K562 (cell line): ENCODE results near the gene AUNIP. TPM values are rescaled to one million over a fixed set of nuclear protein-coding genes. Genes with fewer than 3 reads are reported as not detected.
A peak's percentile ranks its signal among the peaks of the same experiment; 100 is the strongest.

ENCODE experiments used
- ATAC-seq: fragments of 200-7000 bp; cut with Tn5 transposase; 3 replicates; pipeline ENCODE4 v1.9.1; 2020; ENCODE audit warnings: moderate library complexity
- BruUV-seq: library from RNA; stranded (reverse); fragments of 400-500 nt; replicated peaks from 2 replicates; lab custom pipeline; 2021; lab: Mats Ljungman, UMichigan
- CTCF ChIA-PET: fragments of 300-600 bp; formaldehyde crosslinking; extraction: SDS; loops from one replicate; lab custom pipeline; 2021; ENCODE audit warnings: low intra/inter-chr PET ratio; lab: Yijun Ruan, JAX
- POLR2A ChIA-PET: fragments of 300-600, 350-650 bp; sonication (Branson Sonifier 250); formaldehyde crosslinking; extraction: SDS; loops from one replicate; lab custom pipeline; 2021; ENCODE audit warnings: antibody characterized with exemption, inconsistent platforms; lab: Yijun Ruan, JAX
- DNase-seq, 4 experiments: peaks; one replicate each; pipeline versions ENCODE4 v3.0.0 to v3.0.0-alpha.2; 2011 to 2018; ENCODE audit warnings: low spot score in 3 of 4, mixed read lengths in 3 of 4; ENCODE audit errors: extremely low read depth in 1 of 4
- FAIRE-seq: peaks from 2 replicates; lab custom pipeline; 2011; peaks lifted over from hg19 to GRCh38; lab: Jason Lieb, UNC
- H2AFZ ChIP-seq: 2 replicates; pipeline ENCODE4 v1.6.0; 2011; ENCODE audit warnings: low read depth, low read length, control low read depth, inconsistent platforms
- H3K27ac ChIP-seq: fragments of 200-600 bp; 3 replicates; pipeline ENCODE4 v1.8.0; 2011; ENCODE audit warnings: low read depth, mild to moderate bottlenecking, control low read depth, inconsistent platforms, low read length, moderate library complexity, mixed read lengths; ENCODE audit errors: extremely low read depth
- H3K27me3 ChIP-seq, 2 experiments: fragments of 300-600 bp in 1 of 2; 2 replicates in 1 of 2; 3 replicates in 1 of 2; pipeline versions ENCODE4 v1.6.0 to v1.8.0; 2011; ENCODE audit warnings: inconsistent platforms in 2 of 2, low read length in 2 of 2, mild to moderate bottlenecking in 1 of 2, mixed read lengths in 1 of 2, moderate library complexity in 1 of 2; ENCODE audit not compliant: control insufficient read depth in 2 of 2, insufficient read depth in 2 of 2
- H3K36me3 ChIP-seq: fragments of 300-600 bp; 3 replicates; pipeline ENCODE4 v1.8.0; 2011; ENCODE audit warnings: mild to moderate bottlenecking, low read length, inconsistent platforms; ENCODE audit not compliant: control insufficient read depth, insufficient read depth
- H3K4me1 ChIP-seq, 2 experiments: fragments of 200-600 bp in 1 of 2; replicated peaks in 1 of 2; 2 replicates in 1 of 2; 3 replicates in 1 of 2; pipeline versions ENCODE4 v1.5.1 to v1.8.0; 2011; ENCODE audit warnings: inconsistent platforms in 2 of 2, low read length in 2 of 2, mild to moderate bottlenecking in 1 of 2, mixed read lengths in 1 of 2, moderate library complexity in 1 of 2; ENCODE audit not compliant: control insufficient read depth in 2 of 2, insufficient read depth in 2 of 2
- H3K4me2 ChIP-seq: 2 replicates; pipeline ENCODE4 v1.6.1; 2011; ENCODE audit warnings: low read length, control low read depth, inconsistent platforms, mixed read lengths; ENCODE audit not compliant: insufficient read depth
- H3K4me3 ChIP-seq: fragments of 200-600 bp; sonication (generic), shearing (Covaris generic); 2 replicates; pipeline ENCODE4 v1.5.1; 2016; ENCODE audit warnings: control low read depth, inconsistent platforms
- H3K79me2 ChIP-seq: fragments of 200-600 bp; 3 replicates; pipeline ENCODE4 v1.8.0; 2011; ENCODE audit warnings: low read length, inconsistent platforms; ENCODE audit not compliant: control insufficient read depth, insufficient read depth
- H3K9ac ChIP-seq, 2 experiments: 2 replicates each; pipeline versions ENCODE4 v1.6.0 to v1.6.1; 2011; ENCODE audit warnings: low read depth in 2 of 2, low read length in 2 of 2, control low read depth in 1 of 2, inconsistent platforms in 1 of 2, mild to moderate bottlenecking in 1 of 2, mixed read lengths in 1 of 2; ENCODE audit not compliant: insufficient read depth in 1 of 2
- H3K9me1 ChIP-seq: one replicate; pipeline ENCODE4 v1.6.0; 2011; ENCODE audit warnings: inconsistent platforms, mild to moderate bottlenecking, low read length, moderate library complexity; ENCODE audit not compliant: control insufficient read depth, insufficient read depth
- H3K9me3 ChIP-seq: replicated peaks from 2 replicates; pipeline ENCODE4 v1.5.1; 2011; ENCODE audit warnings: low read depth, low read length, inconsistent platforms; ENCODE audit not compliant: control insufficient read depth, insufficient read depth
- H4K20me1 ChIP-seq: replicated peaks from 2 replicates; pipeline ENCODE4 v1.6.1; 2011; ENCODE audit warnings: low read length, inconsistent platforms, mixed read lengths; ENCODE audit not compliant: control insufficient read depth, insufficient read depth
- ARHGAP35 ChIP-seq: fragments of 450-650 bp; IDR thresholded peaks from 2 replicates; pipeline ENCODE4 v1.6.1; 2018; ENCODE audit not compliant: partially characterized antibody
- C11orf30 ChIP-seq: fragments of 450-650 bp; IDR thresholded peaks from 2 replicates; pipeline ENCODE4 v1.6.1; 2016; ENCODE audit warnings: low read depth, mild to moderate bottlenecking
- E2F1 ChIP-seq: sonication (generic); formaldehyde crosslinking; IDR thresholded peaks from 2 replicates; pipeline ENCODE4 v1.8.1; 2023; ENCODE audit warnings: mild to moderate bottlenecking, missing genetic modification reagents, moderate library complexity
- FOXK2 ChIP-seq, 2 experiments: fragments of 450-650 bp; IDR thresholded peaks in 1 of 2; conservative IDR thresholded peaks in 1 of 2; 2 replicates each; pipeline ENCODE4 v1.6.1; 2016; ENCODE audit warnings: low read depth in 2 of 2, mild to moderate bottlenecking in 1 of 2
- HES1 ChIP-seq: fragments of 450-650 bp; IDR thresholded peaks from 2 replicates; pipeline ENCODE4 v1.6.1; 2016; ENCODE audit warnings: low read depth, mild to moderate bottlenecking, moderate library complexity
- HNRNPK ChIP-seq: fragments of 200-400 bp; formaldehyde crosslinking; IDR thresholded peaks from one replicate; pipeline ENCODE4 v1.6.1; 2018; ENCODE audit warnings: mild to moderate bottlenecking, low read depth, low read length; ENCODE audit not compliant: poor library complexity, severe bottlenecking
- RBM15 ChIP-seq: fragments of 200-400 bp; formaldehyde crosslinking; IDR thresholded peaks from 2 replicates; pipeline ENCODE4 v1.6.1; 2018; ENCODE audit warnings: mild to moderate bottlenecking, low read length, moderate library complexity; ENCODE audit not compliant: insufficient read depth
- RNF2 ChIP-seq: sonication (generic); IDR thresholded peaks from 2 replicates; pipeline ENCODE4 v1.6.1; 2016
- SMC3 ChIP-seq: conservative IDR thresholded peaks from 2 replicates; pipeline ENCODE4 v1.6.1; 2011; ENCODE audit warnings: low read depth, low read length, improper control_type of control experiment; ENCODE audit not compliant: insufficient read depth
- SP1 ChIP-seq: sonication (generic); formaldehyde crosslinking; IDR thresholded peaks from 2 replicates; pipeline ENCODE4 v1.8.1; 2022; ENCODE audit warnings: mild to moderate bottlenecking, missing genetic modification reagents
- TEAD1 ChIP-seq, 2 experiments: fragments of 450-650 bp in 1 of 2; sonication (generic) in 1 of 2; formaldehyde crosslinking; IDR thresholded peaks; 2 replicates each; pipeline versions ENCODE4 v1.4.0 to v1.8.0; 2020 to 2022; ENCODE audit warnings: mild to moderate bottlenecking in 2 of 2, missing genetic modification reagents in 1 of 2
- ZNF449 ChIP-seq: fragments of 250-450 bp; sonication (Bioruptor Pico); IDR thresholded peaks from 2 replicates; pipeline ENCODE4 v1.8.0; 2022; ENCODE audit warnings: moderate library complexity, mild to moderate bottlenecking, inconsistent platforms
- WGBS: fragments of 100-300 bp; shearing (Covaris generic); methylation state at CpG from one replicate; pipeline ENCODE4 v1.1.6; 2016; ENCODE audit warnings: low coverage, mixed read lengths; ENCODE audit not compliant: insufficient coverage; ENCODE audit errors: missing lambda C conversion rate; 5-methylcytosine and 5-hydroxymethylcytosine counted together
- in situ Hi-C: fragments of 300-500 bp; cut with MboI; formaldehyde crosslinking; loops from 4 replicates; pipeline ENCODE4 v1.15.0; 2018; ENCODE audit warnings: inconsistent platforms, mixed read lengths
- intact Hi-C: fragments of 100-400 bp; cut with micrococcal nuclease; formaldehyde crosslinking; loops from 2 replicates; pipeline ENCODE4 v1.14.2; 2022
- polyA plus RNA-seq, 8 experiments: library from polyadenylated mRNA; depleted of rRNA in 4 of 8; stranded (reverse) in 5 of 8; unstranded in 3 of 8; fragments of >200 nt; fragmentation: Nextera tagmentation in 2 of 8; fragmentation: Illumina TruSeq in 1 of 8; extraction: Ambion mirVana in 2 of 8; extraction: Trizol in 1 of 8; gene quantifications; 2 replicates each; pipeline versions ENCODE4 v1.2.1 to v1.2.3, GENCODE V29; 2011 to 2014; ENCODE audit warnings: inconsistent platforms in 1 of 8, missing spikeins in 1 of 8
- total RNA-seq, 7 experiments: library from RNA; depleted of rRNA in 6 of 7; stranded (reverse); fragments of >200 nt in 6 of 7; fragmentation: Illumina TruSeq in 2 of 7; extraction: Trizol in 2 of 7; gene quantifications; 2 replicates each; pipeline versions ENCODE4 v1.2.1 to v1.2.3, GENCODE V29; 2011 to 2021; ENCODE audit warnings: low replicate concordance in 1 of 7

The AUNIP gene
- total and polyA plus RNA-seq, 9 of the 15 experiments (the other 6 are each of a cell fraction or from before 2014, with no cell fraction given) = 12.1 to 53.8 (median 47.1) TPM

GRCh38 chr1:25784575-25785051, 74.6 kb downstream of the AUNIP start:
- no TSS peak for BruUV-seq
- H3K9me3 ChIP-seq = no peaks in the 10 kb centered on the region
- no peaks in the 10 kb centered on the region for H3K36me3 ChIP-seq
- H3K27ac ChIP-seq = no peak overlapping the region
- peaks cover 3% of the 10 kb centered on the region for H3K9me1 ChIP-seq
- H3K4me2 ChIP-seq = peak overlapping the region; percentile 10; the same call in 1 of the 2 replicates
- 0 out of 2 replicates have a peak, but pooled peaks cover 5% of the 10 kb centered on the region for H4K20me1 ChIP-seq
- POLR2A ChIA-PET = interaction anchor here (1.6 kb wide), 1 partner anchor 18 kb away, joined by 5 read pairs; no protein-coding TSS in a partner anchor
- intact Hi-C loops = no loop called here
- CTCF ChIA-PET = no interaction called here
- in situ Hi-C loops = no loop called here
- H3K4me3 ChIP-seq = no peak overlapping the region
- peak; percentile 88 for FAIRE-seq
- H3K27me3 ChIP-seq = peaks cover 9 to 22% of the 10 kb centered on the region in 2 experiments
- DNase-seq = peak in 2 of 4 experiments; percentile 60 to 79
- H2AFZ ChIP-seq = no peak overlapping the region
- no peaks in the 10 kb centered on the region for H3K79me2 ChIP-seq
- 16% methylated on average over 9 of the region's 9 CpGs for WGBS
- peak; percentile 50 for ATAC-seq
- peaks cover 33 to 40% of the 10 kb centered on the region in 2 experiments for H3K4me1 ChIP-seq
- H3K9ac ChIP-seq = peak overlapping the region in 1 of 2 experiments; percentile 57; a peak in 1 of 4 replicates
- no peak for TF ChIP-seq HES1
- TF ChIP-seq RBM15 = no peak
- 0 out of 2 replicates have a peak, but pooled peaks have one; percentile 32 for TF ChIP-seq RNF2
- no peak for TF ChIP-seq SMC3
- no peak for TF ChIP-seq ZNF449 (CRISPR knock-in tag)
- no peak for TF ChIP-seq SP1
- TF ChIP-seq ARHGAP35 = no peak
- TF ChIP-seq FOXK2 (conservative IDR thresholded peaks at IDR 0.05 in 1 of 2, IDR thresholded peaks at IDR 0.05 in 1 of 2; ENCODE audit: low read depth in 2 of 2) = no peak
- no peak for TF ChIP-seq HNRNPK
- no peak; a peak in 1 of 4 replicates for TF ChIP-seq TEAD1 (CRISPR knock-in tag; IDR thresholded peaks at IDR 0.05)
- no peak for TF ChIP-seq C11orf30
- no peak for TF ChIP-seq E2F1
